Purkinje cell (primary cell): ENCODE measurements around the gene SIAH2. TPM values are rescaled to one million over a fixed set of nuclear protein-coding genes. Genes with fewer than 3 reads are reported as not detected.

ENCODE experiments used
- polyA plus RNA-seq: library from polyadenylated mRNA; unstranded; fragments of >200 nt; fragmentation: Nextera tagmentation; gene quantifications from 2 replicates; pipeline ENCODE4 v1.2.1, GENCODE V29; 2014

SIAH2 gene, protein sequence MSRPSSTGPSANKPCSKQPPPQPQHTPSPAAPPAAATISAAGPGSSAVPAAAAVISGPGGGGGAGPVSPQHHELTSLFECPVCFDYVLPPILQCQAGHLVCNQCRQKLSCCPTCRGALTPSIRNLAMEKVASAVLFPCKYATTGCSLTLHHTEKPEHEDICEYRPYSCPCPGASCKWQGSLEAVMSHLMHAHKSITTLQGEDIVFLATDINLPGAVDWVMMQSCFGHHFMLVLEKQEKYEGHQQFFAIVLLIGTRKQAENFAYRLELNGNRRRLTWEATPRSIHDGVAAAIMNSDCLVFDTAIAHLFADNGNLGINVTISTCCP
- 26.8 and 29.7 TPM in 2 replicates for polyA plus RNA-seq

GRCh38 chr3:150763122-150763840, at the start of gene SIAH2:
SIAH2 (minus strand) TSS chr3:150763169; CDS start chr3:150762849, 320 bp downstream.

GRCh38 chr3:150703756-150704344, 59.1 kb downstream of the SIAH2 start, which contains the start of gene ERICH6:
ERICH6 (minus strand) TSS chr3:150703920; CDS start chr3:150703898, 22 bp downstream.

Other genes with a start within 250 kb of the SIAH2 start
- gene SERP1, start 216.7 kb downstream of the SIAH2 start, polyA plus RNA-seq, result 129 and 138 TPM in 2 replicates
- 55.2 and 72.3 TPM in 2 replicates for gene EIF2A, start 216.4 kb downstream of the SIAH2 start, polyA plus RNA-seq
- gene SELENOT, start 159.8 kb downstream of the SIAH2 start, polyA plus RNA-seq, result 130 and 180 TPM in 2 replicates
- 0.79 TPM in 1 of 2 replicates, not detected in the other for gene ERICH6, start 59.2 kb downstream of the SIAH2 start, polyA plus RNA-seq
- gene MINDY4B, start 142.3 kb upstream of the SIAH2 start, polyA plus RNA-seq, result not detected in 2 replicates
- gene CLRN1, start 209.6 kb upstream of the SIAH2 start, polyA plus RNA-seq, result not detected in 2 replicates